Ishikawa (cell line): ENCODE data around the gene HBEGF.

ENCODE experiments used
- CEBPB ChIP-seq: IDR thresholded peaks from 2 replicates; pipeline ENCODE4 v1.6.1; 2012
- CREB1 ChIP-seq: IDR thresholded peaks from 2 replicates; pipeline ENCODE4 v1.6.1; 2012; ENCODE audit warnings: low read depth
- EGR1 ChIP-seq: IDR thresholded peaks from 2 replicates; pipeline ENCODE4 v1.6.1; 2012
- EP300 ChIP-seq: IDR thresholded peaks from 2 replicates; pipeline ENCODE4 v1.6.1; 2012; ENCODE audit warnings: borderline replicate concordance
- FOXM1 ChIP-seq: IDR thresholded peaks from 2 replicates; pipeline ENCODE4 v1.6.1; 2012; ENCODE audit warnings: low read depth, borderline replicate concordance
- NFIC ChIP-seq: IDR thresholded peaks from 2 replicates; pipeline ENCODE4 v1.6.1; 2012
- RAD21 ChIP-seq: IDR thresholded peaks from 2 replicates; pipeline ENCODE4 v1.6.1; 2012; ENCODE audit warnings: low read depth
- TAF1 ChIP-seq: IDR thresholded peaks from 2 replicates; pipeline ENCODE4 v1.6.1; 2012; ENCODE audit warnings: low read depth, mild to moderate bottlenecking
- TCF12 ChIP-seq: IDR thresholded peaks from 2 replicates; pipeline ENCODE4 v1.6.1; 2012; ENCODE audit warnings: low read depth
- TEAD4 ChIP-seq: IDR thresholded peaks from 2 replicates; pipeline ENCODE4 v1.6.1; 2012
- USF1 ChIP-seq: IDR thresholded peaks from 2 replicates; pipeline ENCODE4 v1.6.1; 2012
- YY1 ChIP-seq: IDR thresholded peaks from 2 replicates; pipeline ENCODE4 v1.6.1; 2012; ENCODE audit warnings: low read depth
- ZBTB7A ChIP-seq: IDR thresholded peaks from 2 replicates; pipeline ENCODE4 v1.6.1; 2012; ENCODE audit warnings: low read depth
- TF ChIP-seq, protein P1 (sequence below): IDR thresholded peaks from 2 replicates; pipeline ENCODE4 v1.6.1; 2012; ENCODE audit warnings: low read depth, mild to moderate bottlenecking
- TF ChIP-seq, protein P2 (sequence below): IDR thresholded peaks from 2 replicates; pipeline ENCODE4 v1.6.1; 2012

HBEGF gene

GRCh38 chr5:140367256-140368013 is 21.0 kb upstream of the HBEGF start:
- TF ChIP-seq EP300 (no peak), YY1 (no peak), TEAD4 (no peak), USF1 (no peak), CEBPB (no peak), CREB1 (no peak), TAF1 (no peak), FOXM1 (no peak), EGR1 (no peak), RAD21 (no peak), NFIC (no peak), TCF12 (no peak), ZBTB7A (no peak)
- TF ChIP-seq, protein P1, sequence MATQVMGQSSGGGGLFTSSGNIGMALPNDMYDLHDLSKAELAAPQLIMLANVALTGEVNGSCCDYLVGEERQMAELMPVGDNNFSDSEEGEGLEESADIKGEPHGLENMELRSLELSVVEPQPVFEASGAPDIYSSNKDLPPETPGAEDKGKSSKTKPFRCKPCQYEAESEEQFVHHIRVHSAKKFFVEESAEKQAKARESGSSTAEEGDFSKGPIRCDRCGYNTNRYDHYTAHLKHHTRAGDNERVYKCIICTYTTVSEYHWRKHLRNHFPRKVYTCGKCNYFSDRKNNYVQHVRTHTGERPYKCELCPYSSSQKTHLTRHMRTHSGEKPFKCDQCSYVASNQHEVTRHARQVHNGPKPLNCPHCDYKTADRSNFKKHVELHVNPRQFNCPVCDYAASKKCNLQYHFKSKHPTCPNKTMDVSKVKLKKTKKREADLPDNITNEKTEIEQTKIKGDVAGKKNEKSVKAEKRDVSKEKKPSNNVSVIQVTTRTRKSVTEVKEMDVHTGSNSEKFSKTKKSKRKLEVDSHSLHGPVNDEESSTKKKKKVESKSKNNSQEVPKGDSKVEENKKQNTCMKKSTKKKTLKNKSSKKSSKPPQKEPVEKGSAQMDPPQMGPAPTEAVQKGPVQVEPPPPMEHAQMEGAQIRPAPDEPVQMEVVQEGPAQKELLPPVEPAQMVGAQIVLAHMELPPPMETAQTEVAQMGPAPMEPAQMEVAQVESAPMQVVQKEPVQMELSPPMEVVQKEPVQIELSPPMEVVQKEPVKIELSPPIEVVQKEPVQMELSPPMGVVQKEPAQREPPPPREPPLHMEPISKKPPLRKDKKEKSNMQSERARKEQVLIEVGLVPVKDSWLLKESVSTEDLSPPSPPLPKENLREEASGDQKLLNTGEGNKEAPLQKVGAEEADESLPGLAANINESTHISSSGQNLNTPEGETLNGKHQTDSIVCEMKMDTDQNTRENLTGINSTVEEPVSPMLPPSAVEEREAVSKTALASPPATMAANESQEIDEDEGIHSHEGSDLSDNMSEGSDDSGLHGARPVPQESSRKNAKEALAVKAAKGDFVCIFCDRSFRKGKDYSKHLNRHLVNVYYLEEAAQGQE: no peak
- TF ChIP-seq, protein P2, sequence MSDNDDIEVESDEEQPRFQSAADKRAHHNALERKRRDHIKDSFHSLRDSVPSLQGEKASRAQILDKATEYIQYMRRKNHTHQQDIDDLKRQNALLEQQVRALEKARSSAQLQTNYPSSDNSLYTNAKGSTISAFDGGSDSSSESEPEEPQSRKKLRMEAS: no peak

DNA sequence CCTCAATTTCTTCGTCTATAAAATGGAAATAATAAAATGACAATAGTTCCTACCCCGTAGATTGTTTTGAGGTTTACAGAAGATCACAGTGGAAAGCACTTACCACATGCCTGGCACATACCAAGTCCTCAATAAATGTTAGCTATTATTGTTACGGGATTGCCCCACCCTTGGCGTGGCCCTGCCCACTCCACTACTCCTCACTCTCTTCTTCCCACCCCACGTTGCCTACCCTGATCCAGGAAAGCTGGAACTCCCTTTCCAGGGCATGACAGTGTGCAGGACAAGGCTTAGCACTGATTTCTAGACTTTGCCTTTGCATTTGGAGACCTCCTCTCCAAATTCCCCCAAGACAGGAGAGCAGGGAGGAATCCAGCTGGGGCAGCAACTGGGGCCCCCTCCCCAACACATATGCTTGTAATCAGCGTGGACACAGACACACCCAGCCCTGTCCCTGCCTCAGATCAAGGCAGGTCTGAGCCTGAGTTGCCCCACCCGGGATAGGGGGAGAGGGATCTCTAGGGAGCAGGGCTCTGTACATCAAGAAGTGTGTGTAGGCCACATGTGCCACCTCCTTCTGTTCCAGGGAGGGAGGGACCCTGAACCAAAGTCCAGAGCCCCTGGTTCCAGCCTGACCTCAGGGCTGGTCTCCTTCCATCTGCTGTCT is 20.3 kb upstream of the HBEGF start:
- TF ChIP-seq TAF1 (no peak), EP300 (no peak)

DNA sequence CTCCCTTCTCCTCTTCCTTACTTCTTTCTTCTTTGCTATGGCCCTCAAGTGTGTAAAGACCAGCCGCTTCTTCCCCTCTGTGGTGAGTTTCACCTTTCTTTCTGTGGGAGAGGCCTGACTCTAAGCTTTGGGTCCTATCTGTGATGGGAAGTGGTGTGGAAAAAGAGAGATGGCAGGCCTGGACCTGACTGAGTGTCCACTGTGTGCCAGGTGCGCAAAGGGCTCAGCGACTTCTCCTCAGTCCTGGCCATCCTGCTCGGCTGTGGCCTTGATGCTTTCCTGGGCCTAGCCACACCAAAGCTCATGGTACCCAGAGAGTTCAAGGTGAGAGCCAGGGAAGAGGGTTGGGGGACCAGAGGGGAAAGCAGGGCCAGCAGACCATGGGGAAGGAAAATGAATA is 19.5 kb upstream of the HBEGF start:
- TF ChIP-seq USF1: no peak
- TF ChIP-seq EP300: no peak
- no peak for TF ChIP-seq EGR1
- no peak for TF ChIP-seq TCF12
- TF ChIP-seq TAF1: no peak
- TF ChIP-seq, protein P2: no peak
- no peak for TF ChIP-seq ZBTB7A
- TF ChIP-seq YY1: no peak
- TF ChIP-seq CEBPB: no peak
- no peak for TF ChIP-seq NFIC
- TF ChIP-seq, protein P1: no peak
- TF ChIP-seq FOXM1: no peak
- TF ChIP-seq CREB1: no peak
- no peak for TF ChIP-seq TEAD4
- TF ChIP-seq RAD21: no peak

DNA sequence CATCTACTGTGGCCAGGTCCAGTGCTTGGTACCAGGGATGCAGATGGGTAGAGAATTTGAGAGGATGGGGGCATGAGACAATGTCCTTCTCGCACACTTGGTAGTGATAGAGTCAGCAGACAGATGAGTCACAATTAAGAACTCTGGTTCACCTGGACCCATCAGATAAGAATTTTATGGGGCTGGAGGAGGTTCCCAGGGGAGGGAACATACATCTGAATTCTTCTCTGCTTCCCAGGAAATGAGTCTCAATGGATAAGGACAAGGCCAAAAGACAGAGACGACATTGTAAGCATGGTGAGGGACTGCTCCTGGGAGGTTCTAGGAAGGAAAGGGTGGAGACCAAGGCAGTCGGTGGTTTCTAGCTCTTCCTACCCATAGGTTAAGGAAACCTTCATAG is 18.9 kb upstream of the HBEGF start:
- TF ChIP-seq EGR1 (no peak), TEAD4 (no peak), TAF1 (no peak), RAD21 (no peak), CEBPB (no peak), FOXM1 (no peak), YY1 (no peak), EP300 (no peak), CREB1 (no peak), NFIC (no peak), TCF12 (no peak)

- TF ChIP-seq EGR1 (no peak), RAD21 (no peak), NFIC (no peak), FOXM1 (no peak), ZBTB7A (no peak), YY1 (no peak), CEBPB (no peak)
These were observed 18.0 kb upstream of the HBEGF start for GRCh38 chr5:140364472-140364765.

DNA sequence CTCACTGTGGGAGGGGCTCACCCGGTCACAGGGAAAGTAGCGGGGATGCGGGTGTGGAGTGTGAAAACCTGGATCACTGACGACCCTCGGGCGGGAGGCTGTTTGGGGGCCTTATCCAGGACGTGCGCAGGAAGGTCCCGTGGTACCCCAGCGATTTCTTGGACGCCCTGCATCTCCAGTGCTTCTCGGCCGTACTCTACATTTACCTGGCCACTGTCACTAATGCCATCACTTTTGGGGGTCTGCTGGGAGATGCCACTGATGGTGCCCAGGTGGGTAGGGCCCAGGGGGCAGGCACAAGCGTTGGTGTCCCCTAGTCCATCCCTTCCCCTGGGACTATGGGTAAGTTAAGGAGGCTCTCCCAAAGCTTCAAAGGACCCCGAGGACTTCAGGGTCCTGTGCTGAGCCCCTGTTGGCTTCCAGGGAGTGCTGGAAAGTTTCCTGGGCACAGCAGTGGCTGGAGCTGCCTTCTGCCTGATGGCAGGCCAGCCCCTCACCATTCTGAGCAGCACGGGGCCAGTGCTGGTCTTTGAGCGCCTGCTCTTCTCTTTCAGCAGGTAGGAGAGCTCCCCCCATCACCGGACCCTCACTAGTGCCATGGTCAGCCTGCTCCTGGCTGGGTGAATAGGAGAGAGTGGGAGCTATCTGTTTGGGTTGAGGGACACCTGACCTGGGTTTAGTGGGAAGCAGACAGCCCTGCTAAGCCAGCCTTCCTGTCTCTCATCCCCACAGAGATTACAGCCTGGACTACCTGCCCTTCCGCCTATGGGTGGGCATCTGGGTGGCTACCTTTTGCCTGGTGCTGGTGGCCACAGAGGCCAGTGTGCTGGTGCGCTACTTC is 17.4 kb upstream of the HBEGF start:
- no peak for TF ChIP-seq ZBTB7A
